ENCODE measurements around the gene MFN2. TPM values are rescaled to one million over a fixed set of nuclear protein-coding genes. Genes with fewer than 3 reads are reported as not detected.
"Not testable (repeated sequence)": the region's sequence is repeated elsewhere in the genome, so short reads cannot be mapped to it uniquely, and the experiment has no call there.

Gene MFN2
- total RNA-seq, 2 experiments from 2014 or later: 28.3 to 52.7 TPM

DNA sequence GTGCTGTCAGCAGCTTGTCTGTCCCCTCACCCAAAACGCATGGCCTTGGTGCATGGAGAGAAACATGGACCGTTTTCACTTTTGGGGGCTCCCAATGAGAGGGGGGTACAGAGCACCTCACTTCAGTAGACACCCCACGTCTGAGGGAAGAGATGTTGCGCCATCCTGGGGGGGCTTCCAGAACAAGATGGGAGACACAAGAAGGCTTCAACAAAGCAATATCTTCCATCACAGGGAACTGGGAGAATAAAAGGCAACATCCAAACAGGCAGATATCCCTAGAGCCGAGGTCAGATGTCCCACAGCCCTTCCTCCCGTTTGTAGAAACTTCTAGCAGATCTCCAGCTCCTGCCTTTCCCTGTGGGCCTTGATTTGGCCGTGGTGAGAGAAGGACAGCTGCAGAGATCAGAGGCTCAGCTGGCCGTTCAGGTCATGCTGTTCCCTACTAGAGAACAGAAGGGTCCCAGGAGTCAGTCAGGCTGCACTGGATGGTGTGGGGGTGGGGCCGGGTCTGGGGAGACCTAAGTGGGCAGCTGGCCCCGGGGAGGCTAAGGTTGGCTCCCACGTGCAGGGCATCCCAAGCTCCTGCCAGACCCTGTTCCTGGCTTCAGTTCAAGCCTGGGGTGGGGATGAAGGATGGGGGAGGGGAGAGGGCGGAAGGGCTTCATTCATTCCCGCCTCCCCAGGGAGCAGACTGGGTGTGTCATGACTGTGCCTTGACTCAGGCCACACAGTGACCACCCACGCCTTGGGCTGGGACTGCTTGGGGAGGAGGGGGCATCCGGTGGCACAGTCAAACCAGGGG is 41.3 kb upstream of the MFN2 start:
- Histone ChIP-seq H3K4me2 (ENCODE audit: low read length) (no peak overlapping the region), H3K36me3 (ENCODE audit: insufficient read depth, low read length) (no peaks in the 10 kb centered on the region), H3K9me2 (ENCODE audit: insufficient read depth, low read length) (no peaks in the 10 kb centered on the region), H4K20me1 (ENCODE audit: insufficient read depth, low read length) (no peaks in the 10 kb centered on the region), H3K27ac (ENCODE audit: low read depth, low read length, poor library complexity, severe bottlenecking) (no peak overlapping the region), H3K79me2 (ENCODE audit: insufficient read depth, low read depth, low read length) (no peaks in the 10 kb centered on the region; the same call in 1 of the 2 replicates), H3K4me1 (ENCODE audit: insufficient read depth, low read length, poor library complexity, severe bottlenecking) (peaks cover 12% of the 10 kb centered on the region), H3K9me3 (ENCODE audit: low read length) (no peaks in the 10 kb centered on the region), H2AFZ (ENCODE audit: low read length) (no peak overlapping the region), H3K4me3 (ENCODE audit: low read depth, low read length, poor library complexity, severe bottlenecking) (no peak overlapping the region)
- intact Hi-C loops (cut with micrococcal nuclease; ENCODE audit: unreplicated experiment): no loop called here
- no peak for DNase-seq (ENCODE audit: low spot score)
- POLR2A ChIA-PET: interaction anchor here (0.6 kb wide), 1 partner anchor 84 kb away, joined by 3 read pairs; no protein-coding TSS in a partner anchor
- TF ChIP-seq EZH2phosphoT487 (IDR thresholded peaks at IDR 0.05; ENCODE audit: borderline replicate concordance, low read depth, low read length): no peak
- TF ChIP-seq CTCF (conservative IDR thresholded peaks at IDR 0.05; ENCODE audit: low read length): no peak
- BruUV-seq (replicated peaks): no TSS peak
- CTCF ChIA-PET (ENCODE audit: unreplicated experiment): interaction anchor here (0.5 kb wide), 1 partner anchor 28 kb away, joined by 4 read pairs; no protein-coding TSS in a partner anchor

DNA sequence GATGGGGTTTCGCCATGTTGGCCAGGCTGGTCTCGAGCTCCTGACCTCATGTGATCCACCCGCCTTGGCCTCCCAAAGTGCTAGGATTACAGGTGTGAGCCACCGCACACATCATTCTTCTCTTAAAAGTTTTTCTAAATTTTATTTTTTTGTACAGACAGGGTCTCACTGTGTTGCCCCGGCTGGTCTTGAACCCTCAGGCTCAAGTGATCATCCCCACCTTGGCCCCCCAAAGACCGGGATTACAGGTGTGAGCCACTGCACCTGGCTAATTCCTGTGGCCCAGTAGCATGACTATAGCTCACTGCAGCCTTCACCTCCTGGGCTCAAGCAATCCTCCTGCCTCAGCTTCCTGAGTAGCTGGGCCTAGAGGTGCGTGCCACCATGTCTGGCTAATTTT is 40.5 kb upstream of the MFN2 start:
- H3K79me2 ChIP-seq (ENCODE audit: insufficient read depth, low read depth, low read length); H3K27ac ChIP-seq (ENCODE audit: low read depth, low read length, poor library complexity, severe bottlenecking); POLR2A ChIA-PET; H3K4me3 ChIP-seq (ENCODE audit: low read depth, low read length, poor library complexity, severe bottlenecking); H3K4me2 ChIP-seq (ENCODE audit: low read length); H3K9me3 ChIP-seq (ENCODE audit: low read length); CTCF ChIA-PET (ENCODE audit: unreplicated experiment); BruUV-seq (replicated peaks); H3K9me2 ChIP-seq (ENCODE audit: insufficient read depth, low read length); intact Hi-C loops (cut with micrococcal nuclease; ENCODE audit: unreplicated experiment); H4K20me1 ChIP-seq (ENCODE audit: insufficient read depth, low read length); H2AFZ ChIP-seq (ENCODE audit: low read length); DNase-seq (ENCODE audit: low spot score); H3K4me1 ChIP-seq (ENCODE audit: insufficient read depth, low read length, poor library complexity, severe bottlenecking); H3K36me3 ChIP-seq (ENCODE audit: insufficient read depth, low read length): not testable (repeated sequence)

DNA sequence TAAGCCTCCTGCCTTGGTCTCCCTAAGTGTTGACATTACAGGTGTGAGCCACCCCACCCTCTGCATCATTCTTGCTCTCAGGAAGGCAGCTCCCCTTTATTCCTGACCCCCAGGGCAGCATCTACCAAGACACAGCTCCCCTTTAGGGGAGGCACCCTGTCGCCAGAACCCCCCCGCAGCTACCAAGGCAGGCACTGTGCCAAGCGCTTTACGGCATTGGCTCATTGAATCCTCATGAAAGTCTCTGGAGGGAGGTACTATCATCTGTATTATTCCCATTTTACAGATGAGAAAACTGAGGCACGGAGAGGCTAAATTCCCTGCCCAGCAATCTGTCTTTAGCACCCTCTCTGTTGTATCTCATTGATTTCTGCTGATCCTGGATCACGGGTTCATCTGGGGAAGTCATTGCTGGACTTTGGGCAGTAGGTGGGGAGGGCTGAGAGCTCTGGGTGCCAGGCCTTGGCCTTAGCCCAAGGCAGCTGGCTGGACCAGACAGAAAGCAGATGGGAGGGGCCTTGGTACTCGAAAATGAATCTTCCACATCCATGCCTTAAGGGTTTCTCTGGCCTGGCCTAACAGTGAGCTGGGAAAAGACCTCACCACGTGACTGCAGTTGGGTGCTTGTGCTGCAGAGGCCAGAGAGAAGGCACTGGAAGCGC is 39.9 kb upstream of the MFN2 start:
- H2AFZ ChIP-seq (ENCODE audit: low read length): no peak overlapping the region
- intact Hi-C loops (cut with micrococcal nuclease; ENCODE audit: unreplicated experiment): no loop called here
- H3K27ac ChIP-seq (ENCODE audit: low read depth, low read length, poor library complexity, severe bottlenecking): no peak overlapping the region
- H3K79me2 ChIP-seq (ENCODE audit: insufficient read depth, low read depth, low read length): no peaks in the 10 kb centered on the region; the same call in 1 of the 2 replicates
- no peak for TF ChIP-seq CTCF (conservative IDR thresholded peaks at IDR 0.05; ENCODE audit: low read length)
- no peak for TF ChIP-seq EZH2phosphoT487 (IDR thresholded peaks at IDR 0.05; ENCODE audit: borderline replicate concordance, low read depth, low read length)
- H3K4me2 ChIP-seq (ENCODE audit: low read length): no peak overlapping the region
- H3K36me3 ChIP-seq (ENCODE audit: insufficient read depth, low read length): no peaks in the 10 kb centered on the region
- H3K9me3 ChIP-seq (ENCODE audit: low read length): no peaks in the 10 kb centered on the region
- POLR2A ChIA-PET: interaction anchor here (0.5 kb wide), 1 partner anchor 28 kb away, joined by 4 read pairs; no protein-coding TSS in a partner anchor
- CTCF ChIA-PET (ENCODE audit: unreplicated experiment): interaction anchor here (0.6 kb wide), 1 partner anchor 1793 kb away, joined by 3 read pairs; no protein-coding TSS in a partner anchor
- no peaks in the 10 kb centered on the region for H3K9me2 ChIP-seq (ENCODE audit: insufficient read depth, low read length)
- BruUV-seq (replicated peaks): no TSS peak
- H3K4me3 ChIP-seq (ENCODE audit: low read depth, low read length, poor library complexity, severe bottlenecking): no peak overlapping the region
- DNase-seq (ENCODE audit: low spot score): no peak
- no peaks in the 10 kb centered on the region for H4K20me1 ChIP-seq (ENCODE audit: insufficient read depth, low read length)
- H3K4me1 ChIP-seq (ENCODE audit: insufficient read depth, low read length, poor library complexity, severe bottlenecking): no peaks in the 10 kb centered on the region
